H1 (cell line): Measurements from ENCODE around the gene MFRP. TPM values are rescaled to one million over a fixed set of nuclear protein-coding genes. Genes with fewer than 3 reads are reported as not detected.

Experiments used
- CTCF ChIA-PET: fragments of 300-600 bp; sonication (Branson Sonifier 250); formaldehyde crosslinking; loops from one replicate; lab custom pipeline; 2021; ENCODE audit not compliant: partially characterized antibody; lab: Charles Lee
- POLR2A ChIA-PET: fragments of 300-600 bp; sonication (Branson Sonifier 250); formaldehyde crosslinking; loops from one replicate; lab custom pipeline; 2021; ENCODE audit warnings: inconsistent platforms; ENCODE audit not compliant: partially characterized antibody; lab: Charles Lee
- DNase-seq, 2 experiments: peaks; one replicate each; pipeline versions ENCODE4 v3.0.0 to v3.0.0-alpha.2; 2010 to 2022; ENCODE audit warnings: low spot score in 2 of 2, low read depth in 1 of 2, mixed read lengths in 1 of 2
- FAIRE-seq: peaks from 2 replicates; lab custom pipeline; 2011; peaks lifted over from hg19 to GRCh38; lab: Jason Lieb, UNC
- H2AFZ ChIP-seq: 2 replicates; pipeline ENCODE4 v1.8.1; 2012; ENCODE audit warnings: low read length, inconsistent platforms
- H2AK5ac ChIP-seq: 2 replicates; pipeline ENCODE4 v1.6.1; 2013; ENCODE audit warnings: low read depth, low read length
- H2BK120ac ChIP-seq: replicated peaks from 2 replicates; pipeline ENCODE3; 2013; ENCODE audit warnings: low read depth, low read length, inconsistent platforms
- H2BK12ac ChIP-seq: 2 replicates; pipeline ENCODE4 v1.6.1; 2013; ENCODE audit warnings: low read depth, low read length
- H2BK15ac ChIP-seq: 2 replicates; pipeline ENCODE4 v1.6.1; 2013; ENCODE audit warnings: low read length
- H2BK20ac ChIP-seq: 2 replicates; pipeline ENCODE4 v1.6.1; 2013; ENCODE audit warnings: low read length
- H2BK5ac ChIP-seq: 2 replicates; pipeline ENCODE4 v1.6.1; 2013; ENCODE audit warnings: low read depth, low read length
- H3K14ac ChIP-seq: 2 replicates; pipeline ENCODE4 v1.6.1; 2013; ENCODE audit warnings: inconsistent platforms; ENCODE audit not compliant: insufficient read length
- H3K18ac ChIP-seq: 2 replicates; pipeline ENCODE4 v1.6.1; 2013; ENCODE audit warnings: low read length; ENCODE audit errors: extremely low read depth
- H3K23ac ChIP-seq: 2 replicates; pipeline ENCODE4 v1.6.1; 2013; ENCODE audit warnings: inconsistent platforms; ENCODE audit not compliant: insufficient read length
- H3K23me2 ChIP-seq: 2 replicates; pipeline ENCODE4 v1.6.1; 2013; ENCODE audit warnings: low read depth, low read length
- H3K27ac ChIP-seq: 2 replicates; pipeline ENCODE4 v1.6.1; 2011; ENCODE audit warnings: low read depth, low read length, inconsistent platforms
- H3K27me3 ChIP-seq, 4 experiments: replicated peaks in 1 of 4; 1 replicate in 1 of 4; 2 replicates in 3 of 4; pipeline versions ENCODE4 v1.6.1 to v1.8.1; 2011 to 2013; ENCODE audit warnings: low read length in 3 of 4, mild to moderate bottlenecking in 3 of 4, inconsistent platforms in 2 of 4, mixed read lengths in 2 of 4, moderate library complexity in 1 of 4; ENCODE audit not compliant: control insufficient read depth in 3 of 4, insufficient read depth in 3 of 4; ENCODE audit errors: extremely low read depth in 1 of 4
- H3K36me3 ChIP-seq, 4 experiments: 2 replicates each; pipeline versions ENCODE4 v1.6.1 to v1.8.1; 2011 to 2013; ENCODE audit warnings: mild to moderate bottlenecking in 4 of 4, low read length in 3 of 4, moderate library complexity in 2 of 4, control low read depth in 1 of 4, inconsistent platforms in 1 of 4; ENCODE audit not compliant: insufficient read depth in 4 of 4, control insufficient read depth in 2 of 4
- H3K4ac ChIP-seq: replicated peaks from 2 replicates; pipeline ENCODE3; 2013; ENCODE audit warnings: low read length, low read depth, mixed read lengths, inconsistent platforms; ENCODE audit not compliant: insufficient read length
- H3K4me1 ChIP-seq, 4 experiments: replicated peaks in 1 of 4; 1 replicate in 1 of 4; 2 replicates in 3 of 4; pipeline versions ENCODE4 v1.6.1 to v1.8.1; 2011 to 2013; ENCODE audit warnings: low read length in 3 of 4, inconsistent platforms in 2 of 4, mixed read lengths in 1 of 4; ENCODE audit not compliant: insufficient read depth in 4 of 4, control insufficient read depth in 3 of 4
- H3K4me2 ChIP-seq, 2 experiments: 2 replicates each; pipeline versions ENCODE4 v1.6.1 to v1.8.1; 2011 to 2013; ENCODE audit warnings: low read depth in 2 of 2, low read length in 2 of 2, control low read depth in 1 of 2, inconsistent platforms in 1 of 2, mild to moderate bottlenecking in 1 of 2; ENCODE audit not compliant: insufficient read depth in 1 of 2
- H3K4me3 ChIP-seq, 4 experiments: fragments of 200-600, 300-600 bp in 1 of 4; sonication (generic), shearing (Covaris generic), sonication (Bioruptor Twin) in 1 of 4; 2 replicates each; pipeline versions ENCODE4 v1.5.1 to v1.8.1; 2011 to 2016; ENCODE audit warnings: low read length in 4 of 4, low read depth in 3 of 4, control low read depth in 2 of 4, inconsistent platforms in 2 of 4, mild to moderate bottlenecking in 2 of 4, mixed read lengths in 1 of 4, moderate library complexity in 1 of 4; ENCODE audit not compliant: insufficient read depth in 2 of 4; ENCODE audit errors: extremely low read depth in 1 of 4
- H3K56ac ChIP-seq: replicated peaks from 2 replicates; pipeline ENCODE3; 2013; ENCODE audit warnings: low read depth, mild to moderate bottlenecking, mixed read lengths, low read length, inconsistent platforms; ENCODE audit not compliant: insufficient read length
- H3K79me1 ChIP-seq: 2 replicates; pipeline ENCODE4 v1.6.1; 2013; ENCODE audit warnings: low read depth, low read length, control low read depth
- H3K79me2 ChIP-seq, 2 experiments: 2 replicates each; pipeline versions ENCODE4 v1.6.1 to v1.8.1; 2012 to 2013; ENCODE audit warnings: low read length in 2 of 2, mild to moderate bottlenecking in 2 of 2, inconsistent platforms in 1 of 2; ENCODE audit not compliant: insufficient read depth in 2 of 2, control insufficient read depth in 1 of 2
- H3K9ac ChIP-seq, 4 experiments: replicated peaks in 1 of 4; 1 replicate in 1 of 4; 2 replicates in 3 of 4; pipeline versions ENCODE4 v1.6.1 to v1.8.1; 2011 to 2013; ENCODE audit warnings: low read depth in 3 of 4, low read length in 3 of 4, control low read depth in 2 of 4, mild to moderate bottlenecking in 2 of 4, moderate library complexity in 2 of 4, inconsistent platforms in 1 of 4; ENCODE audit errors: extremely low read depth in 1 of 4
- H3K9me3 ChIP-seq, 2 experiments: 2 replicates each; pipeline versions ENCODE4 v1.6.1 to v1.8.1; 2012 to 2013; ENCODE audit warnings: mild to moderate bottlenecking in 2 of 2, moderate library complexity in 2 of 2, control low read depth in 1 of 2, inconsistent platforms in 1 of 2, low read depth in 1 of 2, low read length in 1 of 2, mixed read lengths in 1 of 2; ENCODE audit not compliant: insufficient read depth in 2 of 2
- H4K20me1 ChIP-seq, 2 experiments: replicated peaks in 1 of 2; 2 replicates each; pipeline versions ENCODE3 to v1.8.1; 2011 to 2013; ENCODE audit warnings: inconsistent platforms in 2 of 2, low read length in 2 of 2, mild to moderate bottlenecking in 1 of 2; ENCODE audit not compliant: insufficient read depth in 2 of 2, control insufficient read depth in 1 of 2
- H4K5ac ChIP-seq: 2 replicates; pipeline ENCODE4 v1.6.1; 2013; ENCODE audit warnings: low read length, low read depth, mixed read lengths, inconsistent platforms; ENCODE audit not compliant: insufficient read length
- H4K8ac ChIP-seq: 2 replicates; pipeline ENCODE4 v1.8.0; 2013; ENCODE audit warnings: mild to moderate bottlenecking, moderate library complexity, low read length, inconsistent platforms; ENCODE audit not compliant: insufficient read depth; ENCODE audit errors: extremely low read depth
- H4K91ac ChIP-seq: replicated peaks from 2 replicates; pipeline ENCODE3; 2013; ENCODE audit warnings: low read length, mixed read lengths, inconsistent platforms; ENCODE audit not compliant: insufficient read length
- SIRT6 ChIP-seq: IDR thresholded peaks from one replicate; pipeline ENCODE4 v1.7.1; 2012; ENCODE audit warnings: low read length, inconsistent platforms
- WGBS, 2 experiments: shearing (Covaris generic) in 1 of 2; methylation state at CpG; one replicate each; pipeline versions ENCODE4 v1.1.6 to v1.1.7; 2013 to 2015; ENCODE audit warnings: low lambda C conversion rate in 2 of 2, mixed read lengths in 2 of 2, inconsistent platforms in 1 of 2, low coverage in 1 of 2, missing lambda C conversion rate in 1 of 2; ENCODE audit not compliant: insufficient replicate concordance in 2 of 2, insufficient coverage in 1 of 2, insufficient read length in 1 of 2; ENCODE audit errors: extremely low coverage in 1 of 2, missing lambda C conversion rate in 1 of 2; 5-methylcytosine and 5-hydroxymethylcytosine counted together
- polyA plus RNA-seq, 7 experiments: library from polyadenylated mRNA; depleted of rRNA in 3 of 7; stranded (reverse) in 5 of 7; unstranded in 2 of 7; fragments of >200 nt in 5 of 7; fragments of 200-250 nt in 2 of 7; gene quantifications; 1 replicate in 5 of 7; 2 replicates in 1 of 7; 4 replicates in 1 of 7; pipeline versions ENCODE4 v1.2.1 to v1.2.3, GENCODE V29; 2011 to 2013; ENCODE audit warnings: missing spikeins in 2 of 7, mixed read lengths in 2 of 7
- total RNA-seq: library from RNA; stranded (reverse); fragmentation: NEBNext Ultra II Directional; extraction: Animal tissue kit (Norgen Biotek cat#: 25700); gene quantifications from 2 replicates; pipeline ENCODE4 v1.2.1, GENCODE V29; 2021

Gene MFRP
- total and polyA plus RNA-seq, 2 of the 8 experiments (the other 6 are each of a cell fraction or from before 2014, with no cell fraction given), result 0.02 TPM; not detected in 1

- Histone ChIP-seq H2AFZ (0 out of 2 replicates have a peak overlapping the region, but pooled peaks have one; percentile 22), H4K91ac (no peak overlapping the region), H2BK120ac (no peak overlapping the region), H2BK12ac (no peak overlapping the region), H3K27me3 (peaks cover 0 to 4% (median 2%) of the 10 kb centered on the region in 4 experiments; a peak in 3 of 7 replicates), H2BK20ac (no peak overlapping the region), H3K56ac (no peak overlapping the region), H4K8ac (no peak overlapping the region), H3K4me1 (peaks cover 1 to 3% (median 2%) of the 10 kb centered on the region in 4 experiments; a peak in 5 of 7 replicates), H4K20me1 (no peaks in the 10 kb centered on the region), H3K4ac (no peak overlapping the region), H3K79me1 (no peaks in the 10 kb centered on the region), H3K27ac (no peak overlapping the region), H3K36me3 (peaks cover 0 to 6% (median 3%) of the 10 kb centered on the region in 4 experiments; a peak in 3 of 8 replicates), H4K5ac (no peak overlapping the region), H3K79me2 (no peaks in the 10 kb centered on the region), H3K23me2 (peaks cover 2% of the 10 kb centered on the region), H2BK5ac (no peak overlapping the region), H3K18ac (no peak overlapping the region; the same call in 1 of the 2 replicates), H3K9me3 (no peaks in the 10 kb centered on the region), H3K4me2 (no peak overlapping the region; a peak in 1 of 4 replicates), H3K4me3 (no peak overlapping the region), H3K9ac (no peak overlapping the region), H2BK15ac (peak overlapping the region; percentile 72; the same call in 1 of the 2 replicates), H2AK5ac (no peak overlapping the region), H3K14ac (no peak overlapping the region), H3K23ac (no peak overlapping the region)
- POLR2A ChIA-PET, result interaction anchor here (0.8 to 1.2 kb wide), 5 partner anchors 8 to 109 kb away, joined by 3 read pairs; no protein-coding TSS in a partner anchor
- 50% methylated on average over 4 of the region's 4 CpGs; no CpG with 5 or more reads in 1 of the 2 experiments for WGBS, 2 experiments
- DNase-seq, result no peak
- FAIRE-seq, result no peak
- no peak for TF ChIP-seq SIRT6
- CTCF ChIA-PET, result interaction anchor here (0.6 to 18.0 kb wide), 9 partner anchors 9 to 122 kb away, joined by 3 to 463 read pairs (median 6); partner anchors contain the start of genes C1QTNF5 and USP2
Measured at GRCh38 chr11:119352857-119353260, 6.4 kb upstream of the MFRP start.
